Measurements from ENCODE around the gene PRPF4. TPM values are rescaled to one million over a fixed set of nuclear protein-coding genes. Genes with fewer than 3 reads are reported as not detected.

The PRPF4 gene
- total and polyA plus RNA-seq, 9 of the 15 experiments (the other 6 are each of a cell fraction or from before 2014, with no cell fraction given) = 25.8 to 66.0 (median 39.8) TPM

DNA sequence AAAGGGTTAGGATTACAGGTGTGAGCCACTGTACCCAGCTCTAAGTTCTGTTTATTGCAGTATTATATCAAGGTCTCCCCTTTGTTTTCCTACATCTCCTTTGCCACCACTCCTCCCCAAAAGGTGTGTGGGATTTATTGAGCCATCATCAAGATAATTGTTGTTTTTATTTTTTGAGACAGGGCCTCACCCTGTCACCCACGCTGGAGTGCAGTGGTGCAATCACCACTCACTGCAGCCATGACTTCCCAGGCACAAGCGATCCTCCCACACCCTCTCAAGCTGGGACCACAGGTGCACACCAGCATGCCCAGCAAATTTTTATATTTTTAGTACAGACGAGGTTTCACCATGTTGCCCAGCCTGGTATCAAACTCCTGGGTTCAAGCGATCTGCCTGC is 29.6 kb upstream of the PRPF4 start:
- H2AFZ ChIP-seq (ENCODE audit: low read depth, low read length) = no peak overlapping the region
- H3K4me1 ChIP-seq (replicated peaks in 1 of 2; ENCODE audit: control insufficient read depth in 2 of 2, insufficient read depth in 2 of 2, low read length in 2 of 2) = peaks cover 3 to 7% of the 10 kb centered on the region in 2 experiments; a peak in 3 of 5 replicates
- H3K9me1 ChIP-seq (ENCODE audit: control insufficient read depth, insufficient read depth, low read length) = no peaks in the 10 kb centered on the region
- H3K9me3 ChIP-seq (replicated peaks; ENCODE audit: control insufficient read depth, insufficient read depth, low read depth, low read length) = no peaks in the 10 kb centered on the region
- H3K27me3 ChIP-seq (ENCODE audit: control insufficient read depth in 2 of 2, insufficient read depth in 2 of 2, low read length in 2 of 2) = no peaks in the 10 kb centered on the region
- H3K9ac ChIP-seq (ENCODE audit: insufficient read depth in 1 of 2, low read depth in 2 of 2, low read length in 2 of 2) = no peak overlapping the region
- H3K27ac ChIP-seq (ENCODE audit: extremely low read depth, low read depth, low read length) = no peak overlapping the region
- H3K4me3 ChIP-seq = no peak overlapping the region
- DNase-seq (ENCODE audit: extremely low read depth in 1 of 4, low spot score in 3 of 4) (no peak), ATAC-seq (no peak), FAIRE-seq (no peak)
- intact Hi-C loops (cut with micrococcal nuclease) = no loop called here
- no TSS peak for BruUV-seq (replicated peaks)
- peaks cover 10% of the 10 kb centered on the region; the same call in 2 of the 3 replicates for H3K79me2 ChIP-seq (ENCODE audit: control insufficient read depth, insufficient read depth, low read length)
- POLR2A ChIA-PET = no interaction called here
- no peaks in the 10 kb centered on the region for H4K20me1 ChIP-seq (replicated peaks; ENCODE audit: control insufficient read depth, insufficient read depth, low read length)
- CTCF ChIA-PET (ENCODE audit: low intra/inter-chr PET ratio) = no interaction called here
- no peaks in the 10 kb centered on the region; the same call in 2 of the 3 replicates for H3K36me3 ChIP-seq (ENCODE audit: control insufficient read depth, insufficient read depth, low read length)
- 52% methylated on average over 4 of the region's 4 CpGs for WGBS (ENCODE audit: insufficient coverage, low coverage, missing lambda C conversion rate)
- in situ Hi-C loops (cut with MboI) = no loop called here
- no peak overlapping the region for H3K4me2 ChIP-seq (ENCODE audit: insufficient read depth, low read length)
- TF ChIP-seq ZNF133 (CRISPR knock-in tag; IDR thresholded peaks at IDR 0.05) (no peak), ZNF146 (CRISPR knock-in tag; IDR thresholded peaks at IDR 0.05; ENCODE audit: unreplicated experiment) (no peak), STAT5B (CRISPR knock-in tag; IDR thresholded peaks at IDR 0.05) (no peak), ARID1B (IDR thresholded peaks at IDR 0.05) (no peak), THRAP3 (IDR thresholded peaks at IDR 0.05; ENCODE audit: borderline replicate concordance) (no peak), SPI1 (IDR thresholded peaks at IDR 0.05; ENCODE audit: borderline replicate concordance, low read depth, low read length) (no peak), ZSCAN32 (CRISPR knock-in tag; IDR thresholded peaks at IDR 0.05) (no peak)
- TF ChIP-seq, protein P1, sequence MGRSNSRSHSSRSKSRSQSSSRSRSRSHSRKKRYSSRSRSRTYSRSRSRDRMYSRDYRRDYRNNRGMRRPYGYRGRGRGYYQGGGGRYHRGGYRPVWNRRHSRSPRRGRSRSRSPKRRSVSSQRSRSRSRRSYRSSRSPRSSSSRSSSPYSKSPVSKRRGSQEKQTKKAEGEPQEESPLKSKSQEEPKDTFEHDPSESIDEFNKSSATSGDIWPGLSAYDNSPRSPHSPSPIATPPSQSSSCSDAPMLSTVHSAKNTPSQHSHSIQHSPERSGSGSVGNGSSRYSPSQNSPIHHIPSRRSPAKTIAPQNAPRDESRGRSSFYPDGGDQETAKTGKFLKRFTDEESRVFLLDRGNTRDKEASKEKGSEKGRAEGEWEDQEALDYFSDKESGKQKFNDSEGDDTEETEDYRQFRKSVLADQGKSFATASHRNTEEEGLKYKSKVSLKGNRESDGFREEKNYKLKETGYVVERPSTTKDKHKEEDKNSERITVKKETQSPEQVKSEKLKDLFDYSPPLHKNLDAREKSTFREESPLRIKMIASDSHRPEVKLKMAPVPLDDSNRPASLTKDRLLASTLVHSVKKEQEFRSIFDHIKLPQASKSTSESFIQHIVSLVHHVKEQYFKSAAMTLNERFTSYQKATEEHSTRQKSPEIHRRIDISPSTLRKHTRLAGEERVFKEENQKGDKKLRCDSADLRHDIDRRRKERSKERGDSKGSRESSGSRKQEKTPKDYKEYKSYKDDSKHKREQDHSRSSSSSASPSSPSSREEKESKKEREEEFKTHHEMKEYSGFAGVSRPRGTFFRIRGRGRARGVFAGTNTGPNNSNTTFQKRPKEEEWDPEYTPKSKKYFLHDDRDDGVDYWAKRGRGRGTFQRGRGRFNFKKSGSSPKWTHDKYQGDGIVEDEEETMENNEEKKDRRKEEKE (IDR thresholded peaks at IDR 0.05; ENCODE audit: borderline replicate concordance in 1 of 2, control insufficient read depth in 1 of 2, low read depth in 2 of 2, low read length in 1 of 2) = no peak
- TF ChIP-seq, protein P2, sequence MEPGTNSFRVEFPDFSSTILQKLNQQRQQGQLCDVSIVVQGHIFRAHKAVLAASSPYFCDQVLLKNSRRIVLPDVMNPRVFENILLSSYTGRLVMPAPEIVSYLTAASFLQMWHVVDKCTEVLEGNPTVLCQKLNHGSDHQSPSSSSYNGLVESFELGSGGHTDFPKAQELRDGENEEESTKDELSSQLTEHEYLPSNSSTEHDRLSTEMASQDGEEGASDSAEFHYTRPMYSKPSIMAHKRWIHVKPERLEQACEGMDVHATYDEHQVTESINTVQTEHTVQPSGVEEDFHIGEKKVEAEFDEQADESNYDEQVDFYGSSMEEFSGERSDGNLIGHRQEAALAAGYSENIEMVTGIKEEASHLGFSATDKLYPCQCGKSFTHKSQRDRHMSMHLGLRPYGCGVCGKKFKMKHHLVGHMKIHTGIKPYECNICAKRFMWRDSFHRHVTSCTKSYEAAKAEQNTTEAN (CRISPR knock-in tag; IDR thresholded peaks at IDR 0.05) = no peak
- TF ChIP-seq, protein P3, sequence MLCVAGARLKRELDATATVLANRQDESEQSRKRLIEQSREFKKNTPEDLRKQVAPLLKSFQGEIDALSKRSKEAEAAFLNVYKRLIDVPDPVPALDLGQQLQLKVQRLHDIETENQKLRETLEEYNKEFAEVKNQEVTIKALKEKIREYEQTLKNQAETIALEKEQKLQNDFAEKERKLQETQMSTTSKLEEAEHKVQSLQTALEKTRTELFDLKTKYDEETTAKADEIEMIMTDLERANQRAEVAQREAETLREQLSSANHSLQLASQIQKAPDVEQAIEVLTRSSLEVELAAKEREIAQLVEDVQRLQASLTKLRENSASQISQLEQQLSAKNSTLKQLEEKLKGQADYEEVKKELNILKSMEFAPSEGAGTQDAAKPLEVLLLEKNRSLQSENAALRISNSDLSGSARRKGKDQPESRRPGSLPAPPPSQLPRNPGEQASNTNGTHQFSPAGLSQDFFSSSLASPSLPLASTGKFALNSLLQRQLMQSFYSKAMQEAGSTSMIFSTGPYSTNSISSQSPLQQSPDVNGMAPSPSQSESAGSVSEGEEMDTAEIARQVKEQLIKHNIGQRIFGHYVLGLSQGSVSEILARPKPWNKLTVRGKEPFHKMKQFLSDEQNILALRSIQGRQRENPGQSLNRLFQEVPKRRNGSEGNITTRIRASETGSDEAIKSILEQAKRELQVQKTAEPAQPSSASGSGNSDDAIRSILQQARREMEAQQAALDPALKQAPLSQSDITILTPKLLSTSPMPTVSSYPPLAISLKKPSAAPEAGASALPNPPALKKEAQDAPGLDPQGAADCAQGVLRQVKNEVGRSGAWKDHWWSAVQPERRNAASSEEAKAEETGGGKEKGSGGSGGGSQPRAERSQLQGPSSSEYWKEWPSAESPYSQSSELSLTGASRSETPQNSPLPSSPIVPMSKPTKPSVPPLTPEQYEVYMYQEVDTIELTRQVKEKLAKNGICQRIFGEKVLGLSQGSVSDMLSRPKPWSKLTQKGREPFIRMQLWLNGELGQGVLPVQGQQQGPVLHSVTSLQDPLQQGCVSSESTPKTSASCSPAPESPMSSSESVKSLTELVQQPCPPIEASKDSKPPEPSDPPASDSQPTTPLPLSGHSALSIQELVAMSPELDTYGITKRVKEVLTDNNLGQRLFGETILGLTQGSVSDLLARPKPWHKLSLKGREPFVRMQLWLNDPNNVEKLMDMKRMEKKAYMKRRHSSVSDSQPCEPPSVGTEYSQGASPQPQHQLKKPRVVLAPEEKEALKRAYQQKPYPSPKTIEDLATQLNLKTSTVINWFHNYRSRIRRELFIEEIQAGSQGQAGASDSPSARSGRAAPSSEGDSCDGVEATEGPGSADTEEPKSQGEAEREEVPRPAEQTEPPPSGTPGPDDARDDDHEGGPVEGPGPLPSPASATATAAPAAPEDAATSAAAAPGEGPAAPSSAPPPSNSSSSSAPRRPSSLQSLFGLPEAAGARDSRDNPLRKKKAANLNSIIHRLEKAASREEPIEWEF (CRISPR knock-in tag; IDR thresholded peaks at IDR 0.05) = no peak

All from K562 (cell line).